ENCODE results near the gene NIPBL.
"Not testable (repeated sequence)": the region's sequence is repeated elsewhere in the genome, so short reads cannot be mapped to it uniquely, and the experiment has no call there.

The NIPBL gene

DNA sequence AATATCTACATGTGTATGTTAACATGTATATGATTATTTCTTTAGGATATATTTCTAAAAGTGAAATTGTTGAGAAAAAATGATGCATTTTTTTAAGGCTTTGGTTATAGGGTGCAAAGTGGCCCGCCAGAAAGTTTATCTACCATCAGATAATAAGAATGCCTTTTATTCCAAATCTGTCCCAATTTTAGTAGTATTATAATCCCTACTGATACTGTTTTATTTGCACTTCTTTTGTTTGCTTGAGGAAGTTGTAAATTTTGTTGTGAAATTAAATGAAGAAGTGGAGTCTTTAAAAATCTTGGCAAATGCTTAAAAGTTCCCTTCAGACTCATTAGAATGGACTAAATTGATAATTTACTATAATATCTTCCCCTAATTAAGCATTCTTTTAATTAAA is 73.0 kb downstream of the NIPBL start:
- no peak for DNase-seq

DNA sequence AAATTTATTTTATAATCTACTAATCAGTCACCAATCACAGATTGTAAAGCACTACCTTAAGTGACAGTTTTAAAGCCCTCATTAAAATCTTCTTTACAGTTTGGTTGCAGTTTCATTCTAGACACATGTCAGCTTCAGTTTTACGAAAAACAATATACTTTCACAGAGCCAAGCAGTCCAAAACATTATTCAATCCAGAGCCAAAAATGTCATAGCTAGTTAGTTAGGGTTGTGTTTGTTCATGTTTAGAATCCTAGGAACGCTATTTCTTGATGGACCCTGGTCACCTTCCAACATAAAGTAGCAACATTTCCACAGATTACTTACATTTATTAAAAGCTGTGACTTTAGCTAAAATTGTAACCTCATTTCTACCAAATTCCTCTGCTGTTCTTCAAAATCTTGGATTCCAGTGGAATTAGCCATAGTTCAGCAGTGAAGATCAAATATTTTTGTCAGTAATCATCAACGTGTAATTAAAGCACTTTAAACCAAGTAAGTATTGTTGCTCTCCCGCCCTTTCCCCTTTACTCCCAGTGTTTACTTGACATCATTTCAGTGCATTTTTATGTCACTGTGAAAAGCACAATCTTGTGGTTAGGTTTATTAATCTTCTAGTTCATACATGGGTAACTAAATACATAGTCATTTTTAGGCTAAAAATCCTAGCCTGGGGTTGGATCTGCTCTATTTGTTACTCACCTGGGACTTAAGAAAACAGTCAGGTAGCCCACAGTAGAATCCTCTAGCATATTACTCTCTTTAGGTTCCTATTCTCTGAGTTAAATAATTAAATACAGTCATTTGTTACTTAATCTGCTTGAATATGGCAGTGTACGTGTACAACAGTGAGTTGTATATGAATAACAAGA is 74.3 kb downstream of the NIPBL start:
- DNase-seq, result no peak

DNA sequence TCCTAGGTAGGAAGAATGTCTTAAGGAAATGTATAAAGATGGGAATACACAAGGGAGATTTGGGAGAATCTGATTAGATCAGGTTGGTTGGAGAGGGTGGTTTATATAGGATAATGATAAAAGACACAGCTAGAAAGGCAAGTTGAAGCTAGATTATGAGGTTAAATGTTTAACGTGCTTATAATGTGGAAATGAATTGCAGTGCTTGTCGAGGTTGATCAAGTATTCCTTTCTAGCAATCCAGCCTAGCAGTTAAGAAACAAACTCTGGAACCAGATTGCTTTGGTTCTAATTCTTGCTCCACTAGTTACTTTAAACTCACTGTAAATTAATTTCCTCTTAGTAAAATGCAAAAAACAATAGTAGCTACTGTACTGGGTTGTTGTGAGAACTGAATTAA is 76.5 kb downstream of the NIPBL start:
- no peak for DNase-seq

DNA sequence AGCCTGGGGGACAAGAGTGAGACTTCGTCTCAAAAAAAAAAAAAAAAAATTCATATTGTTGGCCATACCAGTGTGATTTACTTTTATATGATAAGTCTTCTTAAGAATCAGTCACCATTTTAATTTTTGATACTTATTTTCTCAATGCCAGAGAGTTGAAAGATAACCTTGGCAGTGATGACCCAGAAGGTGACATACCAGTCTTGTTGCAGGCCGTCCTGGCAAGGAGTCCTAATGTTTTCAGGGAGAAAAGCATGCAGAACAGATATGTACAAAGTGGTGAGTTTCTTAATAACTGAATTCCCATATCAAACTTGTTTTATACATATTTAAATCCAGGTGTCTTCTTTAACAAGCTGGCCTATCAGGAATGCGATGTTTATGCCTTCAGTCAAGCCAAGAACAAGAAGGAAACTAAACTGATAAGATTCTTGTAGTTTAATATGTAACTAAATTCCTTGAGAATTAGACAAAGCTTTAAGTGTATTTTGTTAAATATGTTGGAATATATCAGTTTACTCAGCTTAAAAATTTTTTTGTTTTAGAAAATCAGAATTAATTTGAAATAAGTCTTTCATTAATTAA is 81.5 kb downstream of the NIPBL start:
- DNase-seq, result no peak

DNA sequence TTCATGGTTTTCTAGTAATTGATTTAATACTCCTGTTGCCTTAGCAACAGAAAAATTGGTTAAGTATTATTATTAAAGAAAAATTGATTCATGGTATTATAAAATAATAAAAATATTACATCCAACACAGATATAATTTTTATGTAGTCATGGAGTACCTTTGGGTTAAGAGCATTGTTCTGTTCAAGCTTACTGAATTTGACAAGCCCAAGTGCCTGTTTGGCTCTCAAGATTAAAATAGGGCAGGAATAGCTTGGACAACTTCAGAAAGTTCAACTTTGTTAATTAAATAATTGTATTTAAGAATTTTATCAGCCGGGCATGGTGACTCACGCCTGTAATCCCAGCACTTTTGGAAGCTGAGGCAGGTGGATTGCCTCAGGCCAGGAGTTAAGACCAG is 82.0 kb downstream of the NIPBL start:
- DNase-seq, result no peak

DNA sequence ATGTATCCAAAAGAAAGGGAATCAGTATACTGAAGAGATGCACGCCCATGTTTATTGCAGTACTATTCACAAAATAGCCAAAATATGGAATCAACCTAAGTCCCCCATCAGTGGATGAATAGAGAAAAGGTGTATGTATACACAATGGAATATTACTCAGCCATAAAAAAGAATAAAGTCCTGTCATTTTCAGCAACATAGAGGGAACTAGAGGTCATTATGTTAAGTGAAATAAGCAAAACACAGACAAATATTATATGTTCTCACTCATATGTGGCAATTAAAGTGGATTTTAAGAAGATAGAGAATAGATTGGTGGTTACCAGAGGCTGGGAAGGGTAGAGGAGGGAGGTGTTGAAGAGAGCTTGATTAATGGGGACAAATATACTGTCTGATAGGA is 88.6 kb downstream of the NIPBL start:
- DNase-seq, result no peak

DNA sequence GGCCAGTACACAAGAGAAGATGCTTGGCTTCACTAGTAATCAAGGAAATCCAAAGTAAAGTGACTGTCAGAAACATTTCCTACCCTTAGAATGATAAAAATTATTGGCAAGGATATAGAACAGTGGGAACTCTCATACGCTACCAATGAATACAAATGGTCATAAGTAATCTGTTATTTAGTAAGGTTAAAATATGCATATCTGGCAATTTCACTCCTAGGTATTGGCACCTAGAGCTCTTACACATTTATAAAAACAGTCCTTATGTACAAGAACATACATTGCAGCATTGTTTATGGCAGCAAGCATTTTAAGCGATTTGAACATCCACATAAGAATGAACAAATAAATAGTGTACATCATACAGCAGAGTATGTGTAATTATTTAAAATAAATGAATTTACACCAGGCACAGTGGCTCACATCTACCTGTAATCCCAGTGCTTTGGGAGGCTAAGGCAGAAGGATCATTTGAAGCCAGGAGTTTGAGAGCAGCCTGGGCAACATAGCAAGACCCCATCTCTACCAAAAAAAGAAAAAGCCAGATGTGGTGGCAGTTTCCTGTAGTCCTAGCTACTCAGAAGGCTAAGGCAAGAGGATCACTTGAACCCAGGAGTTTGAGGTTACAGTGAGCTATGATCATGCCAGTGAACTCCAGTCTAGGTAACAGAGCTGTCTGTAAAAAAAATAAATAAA is 93.3 kb downstream of the NIPBL start:
- DNase-seq, result no peak

DNA sequence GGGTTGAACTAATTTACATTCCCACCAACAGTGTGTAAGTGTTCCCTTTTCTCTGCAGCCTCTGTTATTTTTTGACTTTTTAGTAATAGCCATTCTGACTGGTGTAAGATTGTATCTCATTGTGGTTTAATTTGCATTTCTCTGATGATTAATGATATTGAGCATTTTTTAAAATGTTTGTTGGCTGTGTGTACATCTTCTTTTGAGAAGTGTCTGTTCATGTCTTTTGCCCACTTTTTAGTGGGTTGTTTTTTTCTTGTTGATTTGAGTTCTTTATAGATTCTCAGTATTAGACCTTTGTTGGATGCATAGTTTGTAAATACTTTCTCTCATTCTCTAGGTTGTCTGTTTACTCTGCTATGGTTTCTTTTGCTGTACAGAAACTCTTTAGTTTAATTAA is 101.6 kb downstream of the NIPBL start:
- no peak for DNase-seq

DNA sequence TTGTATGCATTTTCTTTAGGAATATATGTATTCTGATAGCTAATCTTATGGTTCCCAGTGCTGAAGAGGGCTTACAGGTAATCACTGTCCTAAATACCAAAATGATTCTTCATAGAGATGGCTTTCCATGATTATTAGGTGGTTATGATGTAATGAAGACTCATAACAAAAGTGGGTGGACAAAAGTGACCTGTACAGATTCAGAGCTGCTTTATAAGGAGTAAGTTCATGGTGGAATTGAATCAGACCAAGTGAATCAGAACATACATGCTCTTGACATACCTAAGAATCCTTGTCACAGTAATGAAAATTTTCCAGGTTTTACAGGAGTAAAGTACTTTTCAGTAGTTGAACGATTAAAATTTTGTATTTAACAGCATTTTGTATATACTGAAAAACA is 105.6 kb downstream of the NIPBL start:
- no peak for DNase-seq

DNA sequence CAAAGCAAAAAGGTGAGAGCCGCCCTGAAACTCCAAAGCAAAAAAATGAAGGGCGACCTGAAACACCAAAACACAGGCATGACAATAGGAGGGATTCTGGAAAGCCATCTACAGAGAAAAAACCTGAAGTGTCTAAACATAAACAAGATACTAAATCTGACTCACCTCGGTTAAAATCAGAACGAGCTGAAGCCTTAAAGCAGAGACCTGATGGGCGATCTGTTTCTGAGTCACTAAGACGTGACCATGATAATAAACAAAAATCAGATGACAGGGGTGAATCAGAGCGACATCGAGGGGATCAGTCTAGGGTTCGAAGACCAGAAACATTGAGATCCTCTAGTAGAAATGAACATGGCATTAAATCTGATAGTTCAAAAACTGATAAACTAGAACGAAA is 108.8 kb downstream of the NIPBL start:
- no peak for DNase-seq

DNA sequence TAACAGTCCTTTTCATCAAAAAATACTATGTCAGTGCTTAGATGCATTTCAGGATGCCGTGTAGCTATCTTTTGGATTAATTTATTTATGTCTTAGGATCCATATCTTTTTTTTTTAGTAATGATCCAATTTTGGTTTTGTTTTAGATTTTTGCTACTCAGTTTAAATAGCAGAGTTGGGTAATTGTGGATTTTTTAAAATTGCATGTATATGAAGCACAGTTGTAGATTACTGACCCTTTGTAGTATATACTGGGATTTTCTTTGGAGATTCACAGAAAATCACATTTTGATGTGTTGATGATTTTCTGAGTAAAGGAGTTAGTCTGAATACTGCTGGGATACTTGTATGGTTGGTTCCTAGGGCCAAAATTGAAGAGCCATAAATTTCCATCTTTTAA is 111.8 kb downstream of the NIPBL start:
- DNase-seq, result no peak

DNA sequence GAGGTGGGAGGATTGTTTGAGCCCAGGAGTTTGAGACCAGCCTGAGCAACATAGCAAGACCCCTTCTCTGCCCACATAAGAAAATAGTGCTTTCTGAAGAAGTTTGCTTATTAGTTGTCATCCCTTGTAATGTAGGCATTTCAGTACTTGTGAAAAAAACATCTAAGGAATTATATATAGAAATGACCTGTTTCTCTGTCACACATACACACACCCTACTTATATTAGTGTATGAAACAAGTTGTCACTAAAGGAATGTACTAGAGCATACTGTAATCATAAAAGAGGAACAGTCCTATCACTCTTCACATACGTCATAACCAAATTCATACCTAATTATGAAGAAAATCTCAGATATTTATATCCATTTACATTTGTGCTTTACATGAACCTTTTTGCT is 122.0 kb downstream of the NIPBL start:
- DNase-seq, result no peak

DNA sequence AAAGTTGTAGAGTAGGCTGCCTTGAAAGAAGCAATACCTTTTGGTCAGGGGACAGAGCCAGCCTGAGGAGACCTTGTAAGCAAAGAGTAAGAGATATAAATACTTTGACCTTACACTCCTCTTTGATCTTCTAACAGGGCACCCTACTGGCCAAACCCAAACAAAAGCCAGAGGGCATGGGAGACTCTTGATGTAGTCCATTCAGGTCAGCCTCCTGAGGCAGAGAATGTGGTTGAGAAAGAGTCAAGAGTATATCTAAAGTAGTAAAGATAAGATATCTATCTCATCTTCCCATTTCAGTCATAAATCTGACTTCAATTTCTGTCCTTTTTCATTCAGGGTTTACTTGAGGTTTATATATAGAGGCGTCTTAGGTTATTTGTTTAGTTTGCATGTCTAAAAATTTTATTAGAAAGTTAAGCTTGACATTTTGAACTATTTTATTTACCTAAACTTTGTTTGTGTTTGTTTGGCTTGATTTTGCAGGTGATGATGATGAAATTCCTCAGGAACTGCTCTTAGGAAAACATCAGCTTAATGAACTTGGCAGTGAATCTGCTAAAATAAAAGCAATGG is 125.7 kb downstream of the NIPBL start:
- DNase-seq, result no peak

DNA sequence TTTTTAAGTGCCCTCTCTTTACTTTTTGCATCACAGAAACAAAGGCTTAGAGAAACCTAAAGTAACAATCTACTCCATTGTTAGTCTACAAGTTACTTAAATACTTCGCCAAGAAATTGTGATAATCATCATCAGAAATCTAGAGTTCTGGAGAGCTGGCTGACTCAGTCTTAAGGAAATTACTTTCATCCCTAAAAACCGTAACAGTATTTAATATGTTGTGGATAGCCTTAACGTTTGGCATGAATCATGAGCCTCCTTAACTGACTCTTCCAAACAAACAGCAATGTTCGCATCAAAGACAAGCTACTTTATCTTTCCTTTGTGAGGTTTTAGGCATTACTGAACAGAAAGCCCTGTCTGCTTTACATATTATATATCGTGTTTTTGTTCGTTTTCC is 128.7 kb downstream of the NIPBL start:
- no peak for DNase-seq

DNA sequence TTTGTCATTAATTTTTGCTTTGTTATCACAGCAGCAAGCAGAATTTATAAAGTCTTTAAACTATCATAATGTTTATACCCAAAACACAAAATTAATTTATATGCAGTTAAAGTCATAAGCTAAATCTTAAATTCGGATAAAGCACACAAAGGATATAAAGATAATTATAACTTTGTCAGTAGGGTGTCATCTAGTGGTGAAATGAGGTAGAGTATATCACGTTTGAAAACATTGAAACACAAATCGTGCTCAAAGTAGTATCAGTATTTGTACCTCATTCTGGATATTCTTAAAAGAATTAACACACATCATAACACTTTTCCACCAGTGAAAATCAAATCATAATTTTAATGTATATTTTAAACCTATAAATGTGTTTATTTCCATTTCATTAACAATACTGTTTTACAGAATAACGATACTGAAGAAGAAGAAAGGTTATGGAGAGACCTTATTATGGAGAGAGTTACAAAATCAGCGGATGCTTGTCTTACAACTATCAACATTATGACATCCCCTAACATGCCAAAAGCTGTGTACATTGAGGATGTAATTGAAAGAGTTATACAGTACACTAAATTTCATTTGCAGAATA is 129.5 kb downstream of the NIPBL start:
- DNase-seq, result peak; percentile 18

DNA sequence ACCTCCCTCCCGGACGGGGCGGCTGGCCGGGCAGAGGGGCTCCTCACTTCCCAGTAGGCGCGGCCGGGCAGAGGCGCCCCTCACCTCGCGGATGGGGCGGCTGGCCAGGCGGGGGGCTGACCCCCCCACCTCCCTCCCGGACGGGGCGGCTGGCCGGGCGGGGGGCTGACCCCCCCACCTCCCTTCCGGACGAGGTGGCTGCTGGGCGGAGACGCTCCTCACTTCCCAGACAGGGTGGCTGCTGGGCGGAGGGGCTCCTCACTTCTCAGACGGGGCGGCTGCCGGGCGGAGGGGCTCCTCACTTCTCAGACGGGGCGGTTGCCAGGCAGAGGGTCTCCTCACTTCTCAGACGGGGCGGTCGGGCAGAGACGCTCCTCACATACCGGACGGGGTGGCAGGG is 136.6 kb downstream of the NIPBL start:
- DNase-seq, result not testable (repeated sequence)

DNA sequence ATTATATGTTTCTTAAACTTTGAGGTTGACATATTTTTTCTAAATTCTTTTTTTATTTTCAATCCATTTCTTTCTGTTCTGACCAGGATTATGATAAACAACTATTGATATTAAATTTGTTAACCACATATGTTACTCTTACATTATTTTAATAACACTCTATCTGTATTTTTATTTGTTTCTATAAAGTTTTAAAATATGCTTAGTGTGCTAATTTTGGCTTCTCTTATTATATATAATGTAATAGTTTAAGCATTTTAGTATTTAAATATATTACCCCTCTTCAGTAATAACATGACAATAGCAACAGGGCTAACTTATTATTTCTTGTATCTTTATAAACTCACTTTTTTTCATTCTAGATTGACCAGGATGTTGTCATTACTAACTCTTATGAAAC is 137.8 kb downstream of the NIPBL start:
- no peak for DNase-seq

DNA sequence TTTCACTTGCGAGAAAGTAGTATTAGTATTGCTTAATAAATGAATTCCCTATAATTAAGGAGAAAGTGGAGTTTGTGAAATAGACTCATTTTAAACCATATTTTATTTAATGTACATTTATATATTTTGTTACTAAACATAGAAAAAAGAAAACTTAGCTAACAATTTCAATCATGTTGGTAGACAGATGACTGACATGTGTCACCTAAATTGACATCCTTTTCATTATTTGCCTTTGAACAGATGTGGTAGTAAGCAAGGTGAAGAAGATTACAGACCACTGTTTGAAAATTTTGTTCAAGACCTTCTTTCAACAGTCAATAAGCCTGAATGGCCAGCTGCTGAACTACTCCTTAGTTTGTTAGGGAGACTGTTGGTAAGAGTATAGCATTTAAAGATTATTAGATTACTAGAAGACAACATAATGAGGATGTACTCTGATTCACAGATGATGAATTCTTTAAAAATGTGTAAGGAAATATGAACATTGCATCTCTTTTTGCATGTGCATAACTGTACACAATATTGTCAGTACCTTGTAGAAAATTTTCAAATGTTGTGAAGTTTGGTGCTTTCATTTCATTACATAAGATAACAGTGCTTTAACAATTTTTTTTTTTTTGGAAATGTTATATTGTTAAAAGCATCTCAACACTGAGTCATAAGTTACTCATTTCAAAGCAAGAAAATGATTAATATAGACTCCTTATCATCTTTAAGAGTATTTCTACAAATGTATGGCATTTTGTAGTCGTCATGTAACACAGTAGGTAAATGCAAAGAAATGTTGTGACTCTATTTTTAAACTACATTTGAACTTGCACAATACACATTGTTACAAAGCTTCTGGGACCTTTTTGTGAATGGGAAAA is 139.5 kb downstream of the NIPBL start:
- DNase-seq, result no peak

DNA sequence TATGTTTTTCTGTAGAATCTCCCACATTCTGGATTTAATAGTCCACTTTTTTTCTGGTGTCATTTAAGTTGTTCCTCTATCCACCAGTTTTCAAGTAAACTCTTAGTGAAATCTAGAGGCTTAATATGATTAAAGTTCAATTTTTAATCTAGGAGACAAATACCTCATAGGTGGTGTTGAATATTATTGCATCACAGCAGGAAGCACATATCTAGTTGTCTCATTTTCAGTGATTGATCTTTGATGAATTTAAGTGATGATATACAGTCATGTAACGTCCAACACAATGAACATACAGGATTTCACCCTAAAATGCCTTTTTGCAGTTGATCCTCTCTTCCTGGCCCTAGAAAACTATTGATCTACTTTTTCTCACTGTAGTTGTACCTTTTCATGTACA is 152.3 kb downstream of the NIPBL start:
- DNase-seq, result no peak

DNA sequence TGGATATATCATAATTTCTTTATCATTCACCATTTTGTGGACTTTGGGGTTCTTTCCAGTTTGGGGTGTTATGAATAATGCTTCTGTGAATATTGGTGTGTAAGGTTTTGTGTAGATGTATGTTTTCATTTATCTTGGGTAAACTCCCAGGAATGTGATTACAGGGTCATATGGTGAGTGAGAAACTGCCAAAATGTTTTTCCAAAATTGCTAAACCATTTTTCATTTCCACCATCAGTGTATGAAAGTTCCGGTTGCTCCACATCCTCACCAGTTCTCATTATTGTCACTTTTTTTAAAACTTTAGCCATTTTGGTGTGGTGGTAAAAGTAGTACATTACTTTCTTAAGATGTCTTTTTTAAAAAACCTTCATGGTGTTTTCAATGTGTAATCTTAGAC is 152.9 kb downstream of the NIPBL start:
- no peak for DNase-seq

DNA sequence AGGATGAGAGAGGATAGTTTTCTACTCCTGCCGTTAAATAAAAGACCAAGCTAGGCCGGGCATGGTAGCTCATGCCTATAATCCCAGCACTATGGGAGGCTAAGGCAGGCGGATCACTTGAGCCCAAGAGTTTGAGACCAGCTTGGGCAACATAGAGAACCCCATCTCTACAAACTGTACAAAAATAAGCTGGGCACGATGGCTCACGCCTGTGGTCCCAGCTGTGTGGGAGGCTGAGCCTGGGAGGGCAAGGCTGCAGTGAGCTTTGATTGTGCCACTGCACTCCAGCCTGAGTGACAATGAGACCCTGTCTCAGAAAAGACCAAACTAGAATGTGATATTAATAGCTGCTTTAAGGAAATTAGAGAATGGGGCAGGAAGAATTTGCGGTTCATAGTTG is 158.4 kb downstream of the NIPBL start:
- no peak for DNase-seq

DNA sequence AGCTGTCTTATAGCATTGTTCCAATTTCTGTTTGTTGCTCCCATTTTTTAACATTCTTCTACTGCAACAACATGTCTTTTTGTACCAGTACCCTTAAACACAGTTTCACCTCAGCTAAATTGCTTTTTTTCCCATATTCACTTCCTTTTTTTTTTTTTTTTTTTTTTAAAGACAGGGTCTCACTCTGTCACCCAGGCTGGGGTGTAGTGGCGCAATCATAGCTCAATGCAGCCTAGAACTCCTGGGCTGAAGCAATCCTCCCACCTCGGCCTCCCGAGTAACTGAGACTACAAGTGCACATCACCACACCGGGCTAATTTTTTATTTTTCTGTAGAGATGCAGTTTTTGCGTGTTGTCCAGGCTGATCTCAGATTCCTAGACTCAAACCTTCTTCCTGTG is 161.3 kb downstream of the NIPBL start:
- no peak for DNase-seq
